Endometrium (tissue), 2 donors: ENCODE data around the gene SPATA21.

Source experiments
- FAIRE-seq: peaks from 2 replicates; lab custom pipeline; 2012; peaks lifted over from hg19 to GRCh38; lab: Jason Lieb, UNC
- donor health status: control.
- donor health status: control.

The SPATA21 gene

DNA sequence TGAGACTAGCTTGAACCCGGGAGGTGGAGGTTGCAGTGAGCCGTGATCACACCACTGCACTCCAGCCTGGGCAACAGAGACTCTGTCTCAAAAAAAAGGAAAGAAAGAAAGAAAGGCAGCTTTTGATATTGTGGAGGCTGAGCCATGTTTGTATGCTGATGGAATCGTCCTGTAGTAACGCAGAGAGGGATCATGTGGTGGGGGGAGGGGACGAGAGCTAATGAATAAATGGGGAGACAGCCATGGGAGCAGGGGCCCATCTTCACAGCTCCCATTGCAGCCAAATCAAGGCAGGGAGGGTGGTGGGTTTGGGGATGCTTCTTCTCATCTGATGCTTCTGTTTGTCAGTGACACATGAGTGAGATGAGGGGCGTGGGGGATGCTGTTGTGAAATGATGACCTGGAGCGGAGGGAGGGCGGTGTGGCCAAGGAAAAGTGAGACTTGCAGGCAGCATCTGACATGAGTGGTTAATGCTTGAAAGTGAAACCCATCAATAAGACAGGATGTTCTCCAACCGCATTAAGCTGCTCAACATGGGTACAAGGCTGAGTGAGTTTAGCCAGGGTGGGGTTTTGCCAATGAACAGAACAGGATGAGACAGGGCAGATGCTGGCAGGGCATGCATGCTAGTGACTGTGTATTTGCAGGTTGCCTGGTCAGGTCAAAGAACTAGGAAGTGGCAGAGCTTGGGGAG is 16.7 kb downstream of the SPATA21 start:
- no peak for FAIRE-seq

DNA sequence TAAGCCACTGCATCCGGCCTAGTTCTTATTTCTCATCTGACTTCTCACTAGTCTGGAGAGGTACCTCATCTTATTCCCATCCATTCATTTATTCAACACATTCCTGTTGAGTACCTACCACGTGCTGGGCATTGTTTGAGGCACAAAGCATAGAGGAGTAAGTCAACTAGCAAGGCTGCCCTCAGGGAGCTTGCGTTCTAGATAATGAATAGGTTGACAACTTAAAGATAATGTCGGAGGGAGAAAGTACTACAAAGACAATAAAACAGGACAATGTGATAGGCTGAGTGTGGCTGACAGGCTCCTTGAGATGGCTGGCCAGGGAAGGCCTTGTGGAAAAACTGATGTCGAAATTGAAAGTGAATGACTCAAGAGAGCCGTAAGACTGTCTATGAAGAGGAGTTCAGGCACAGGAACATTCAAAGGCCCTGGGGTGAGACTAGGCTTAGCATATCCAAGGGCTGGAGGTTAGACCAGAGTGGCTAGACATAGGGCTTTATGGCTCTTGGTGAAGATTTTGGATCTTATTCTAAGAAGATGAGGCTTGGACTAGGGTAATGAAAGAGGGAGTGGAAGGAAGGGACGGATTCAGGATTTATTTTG is 18.3 kb downstream of the SPATA21 start:
- no peak for FAIRE-seq

GRCh38 chr1:16413191-16413590 is 24.0 kb downstream of the SPATA21 start:
- no peak for FAIRE-seq

GRCh38 chr1:16410803-16411202 is 26.4 kb downstream of the SPATA21 start:
- no peak for FAIRE-seq

DNA sequence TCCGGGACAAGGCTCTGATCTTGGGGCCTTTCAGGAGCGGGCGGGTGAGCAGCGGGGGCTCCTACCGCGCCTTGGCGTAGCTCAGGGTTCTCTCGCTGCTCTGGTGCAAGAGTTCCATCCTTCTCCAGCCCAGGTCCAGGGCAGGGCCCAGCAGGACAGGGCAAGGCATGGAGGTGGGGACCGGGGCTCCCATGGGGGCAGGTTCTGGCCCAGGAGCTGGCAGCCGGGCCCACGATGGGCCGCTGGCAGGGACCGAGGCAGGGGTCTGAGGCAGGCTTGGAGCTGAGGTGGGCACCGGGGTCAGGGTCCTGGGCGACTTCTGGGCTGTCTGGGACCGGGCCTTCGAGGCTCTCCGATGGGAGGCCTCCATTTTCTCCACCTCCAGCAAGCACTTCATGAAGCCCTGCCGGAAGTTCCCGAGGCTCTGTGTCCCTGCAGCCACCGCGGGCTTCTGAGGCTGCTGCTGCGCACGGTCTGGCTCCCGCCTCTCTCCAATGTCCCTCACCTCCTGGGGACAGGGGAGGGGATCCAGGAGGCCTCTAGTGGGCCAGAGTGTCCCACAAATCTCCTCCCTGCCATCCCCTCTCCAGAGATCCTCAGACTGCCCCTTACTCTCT is 27.6 kb downstream of the SPATA21 start:
- FAIRE-seq, result no peak

DNA sequence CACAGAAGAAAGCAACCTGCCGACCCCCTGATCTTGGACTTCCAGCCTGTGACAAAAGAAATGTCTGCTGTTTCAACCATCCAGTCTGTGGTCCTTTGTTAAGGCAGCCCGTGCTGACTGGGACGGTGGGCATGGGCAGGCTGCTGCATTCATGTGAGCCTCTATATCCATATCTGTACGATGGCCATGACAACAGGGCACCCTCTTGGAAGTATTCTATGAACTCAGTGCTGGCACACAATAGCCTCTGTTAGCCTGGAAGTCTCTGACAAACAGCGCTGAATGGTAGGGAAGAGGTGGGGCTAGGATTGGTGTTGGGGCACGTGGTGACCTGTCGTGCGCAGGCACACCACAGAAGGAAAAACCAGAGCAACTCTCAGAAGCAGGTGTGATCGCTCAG is 30.4 kb downstream of the SPATA21 start:
- no peak for FAIRE-seq

DNA sequence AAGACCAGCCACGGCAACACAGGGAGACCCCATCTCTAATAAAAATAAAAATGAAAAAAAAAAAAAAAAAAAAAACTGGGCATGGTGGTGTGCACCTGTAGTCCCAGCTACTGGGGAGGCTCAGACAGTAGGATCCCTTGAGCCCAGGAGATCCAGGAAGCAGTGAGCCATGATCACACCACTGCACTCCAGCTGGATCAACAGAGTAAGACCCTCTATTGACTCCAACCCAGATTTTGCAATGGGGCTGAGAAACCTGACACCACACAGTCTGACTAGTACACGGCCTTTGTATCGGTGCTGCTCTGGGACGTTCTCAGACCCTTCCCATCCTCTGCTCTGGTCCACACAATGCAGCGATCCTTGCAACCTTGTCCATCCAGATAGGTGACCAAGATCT is 31.8 kb downstream of the SPATA21 start:
- no peak for FAIRE-seq

- FAIRE-seq, result no peak
These were observed 34.5 kb downstream of the SPATA21 start for GRCh38 chr1:16402742-16403141.

GRCh38 chr1:16398371-16398953 is 38.8 kb downstream of the SPATA21 start:
- no peak for FAIRE-seq

GRCh38 chr1:16397120-16397519 is 40.1 kb downstream of the SPATA21 start:
- FAIRE-seq, result no peak

DNA sequence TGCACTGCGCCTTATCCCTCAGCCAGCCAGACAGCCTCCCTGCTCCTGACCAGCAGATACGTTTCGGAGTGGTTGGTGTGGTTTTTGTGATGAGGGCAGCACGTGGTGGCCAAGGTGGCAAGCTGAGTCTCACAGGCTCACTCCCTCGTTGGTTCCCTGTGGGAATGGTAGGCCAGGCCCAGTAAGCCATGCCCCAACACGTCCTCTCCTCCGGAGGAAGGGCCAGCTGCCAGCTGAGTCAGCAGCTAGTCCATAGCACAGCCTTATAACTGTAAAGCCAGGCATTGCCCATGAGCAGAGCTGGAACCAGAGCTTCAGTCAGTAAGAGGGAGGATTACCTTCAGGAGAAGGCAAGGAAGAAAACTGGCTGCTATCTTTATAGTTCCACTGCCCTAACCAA is 40.6 kb downstream of the SPATA21 start:
- no peak for FAIRE-seq

DNA sequence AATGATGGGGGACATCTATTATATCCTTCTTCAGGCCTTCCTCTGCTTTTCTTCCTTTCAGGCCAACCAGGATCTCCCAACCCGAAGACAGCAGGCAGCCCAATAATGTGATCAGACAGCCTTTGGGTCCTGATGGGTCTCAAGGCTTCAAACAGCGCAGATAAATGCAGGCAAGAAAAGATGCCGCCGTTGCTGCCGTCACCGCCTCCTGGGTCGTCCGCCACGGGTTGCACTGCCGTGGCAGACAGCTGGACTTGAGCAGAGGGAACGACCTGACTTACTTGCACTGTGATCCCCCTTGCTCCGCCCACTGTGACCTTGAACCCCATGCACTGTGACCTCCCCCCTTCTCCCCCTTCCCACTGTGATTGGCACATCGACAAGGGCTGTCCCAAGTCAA is 42.2 kb downstream of the SPATA21 start:
- no peak for FAIRE-seq

DNA sequence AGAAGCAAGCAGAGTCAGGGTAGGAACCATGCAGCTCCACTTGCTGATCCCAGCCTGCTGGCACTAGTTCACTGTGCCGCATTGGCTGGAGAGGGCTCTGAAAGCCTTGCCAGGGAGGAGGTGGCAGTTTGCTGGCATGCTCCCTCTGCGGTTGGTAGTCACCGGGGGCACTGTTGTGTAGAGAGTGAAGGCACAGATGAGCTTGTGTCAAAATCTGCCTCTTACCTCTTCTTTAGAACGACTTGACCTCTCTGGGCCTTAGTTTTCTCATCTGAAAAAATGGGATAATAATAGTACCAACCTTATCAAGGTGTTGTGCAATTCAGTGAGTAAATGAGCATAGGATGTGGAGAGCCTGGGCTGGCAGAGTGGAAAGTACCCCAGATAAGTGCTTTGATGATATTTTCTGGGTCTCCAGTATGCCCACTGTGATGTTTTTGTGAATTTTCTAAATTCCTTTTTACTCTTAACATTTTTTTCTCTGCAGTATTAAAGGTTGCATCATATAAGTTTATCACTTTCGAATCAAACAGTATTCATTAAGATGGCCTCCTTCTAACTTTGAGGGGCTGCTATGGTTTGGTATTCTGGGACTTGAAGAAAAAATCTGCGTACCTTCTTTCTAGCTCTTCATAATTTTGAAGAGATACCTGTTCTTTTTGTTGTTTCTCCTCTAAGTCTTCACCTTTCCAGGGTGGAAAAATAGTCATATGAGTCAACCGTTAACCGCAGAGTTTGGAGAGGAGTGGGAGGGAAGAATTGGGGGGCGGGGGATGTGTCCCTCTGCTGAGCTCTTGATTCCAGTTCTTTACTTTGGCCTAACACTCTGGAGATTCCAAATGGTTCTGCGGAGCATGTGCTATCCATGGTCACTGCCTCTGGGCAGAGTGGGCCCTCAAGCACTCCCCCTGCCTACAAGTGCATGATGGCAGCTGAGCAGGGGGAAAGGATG is 43.4 kb downstream of the SPATA21 start:
- no peak for FAIRE-seq

DNA sequence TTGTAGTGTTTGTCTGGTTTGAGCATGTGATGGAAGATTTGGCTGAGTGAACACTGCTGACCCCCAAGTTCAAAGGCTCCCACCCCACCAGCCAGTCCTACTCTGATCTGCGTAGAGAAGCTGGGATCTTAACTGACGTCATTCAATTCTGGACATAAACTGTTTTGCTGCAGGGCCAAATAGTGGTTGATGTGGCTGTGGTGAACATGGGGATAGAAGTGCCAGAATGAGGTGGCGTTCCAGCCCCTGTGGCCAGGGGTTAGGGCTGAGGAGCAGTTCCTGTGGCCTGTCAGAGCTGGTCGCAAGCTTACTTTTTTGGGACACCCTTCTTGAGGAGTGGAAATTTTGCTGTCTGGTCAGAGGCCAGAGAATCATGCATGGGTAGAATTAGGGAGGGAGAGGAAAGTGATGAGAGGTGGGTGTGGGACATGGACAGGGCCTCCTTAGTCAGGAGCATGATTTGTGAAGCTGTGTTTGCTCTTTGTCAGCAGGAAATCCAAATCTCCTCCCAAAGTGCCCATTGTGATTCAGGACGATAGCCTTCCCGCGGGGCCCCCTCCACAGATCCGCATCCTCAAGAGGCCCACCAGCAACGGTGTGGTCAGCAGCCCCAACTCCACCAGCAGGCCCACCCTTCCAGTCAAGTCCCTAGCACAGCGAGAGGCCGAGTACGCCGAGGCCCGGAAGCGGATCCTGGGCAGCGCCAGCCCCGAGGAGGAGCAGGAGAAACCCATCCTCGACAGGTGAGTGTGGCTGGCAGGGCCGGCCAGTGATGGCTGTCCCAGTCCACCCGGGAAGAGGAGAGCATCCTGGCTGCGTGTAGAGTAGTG is 44.3 kb downstream of the SPATA21 start:
- FAIRE-seq, result no peak

DNA sequence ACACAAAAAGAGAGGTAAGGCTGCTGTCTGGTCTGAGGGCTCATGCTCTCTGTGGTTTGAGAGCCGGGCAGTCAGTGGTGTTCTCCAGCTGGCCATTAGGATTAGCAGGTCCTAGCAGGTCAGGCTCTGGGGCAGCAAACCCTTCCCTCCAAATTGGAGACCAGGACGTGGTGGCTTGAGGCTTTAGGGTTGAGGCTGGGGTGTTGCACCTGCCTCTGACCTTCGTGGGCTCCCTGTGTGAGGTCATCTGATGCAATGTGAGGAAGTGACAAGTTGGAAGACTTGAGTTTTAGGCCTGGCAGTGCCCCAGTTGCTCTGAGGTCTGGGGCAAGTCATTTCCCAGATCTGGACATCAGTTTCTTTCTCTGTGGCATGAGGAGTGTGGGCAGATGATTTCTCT is 45.8 kb downstream of the SPATA21 start:
- no peak for FAIRE-seq

GRCh38 chr1:16387201-16388188 is 49.7 kb downstream of the SPATA21 start:
- FAIRE-seq, result no peak

DNA sequence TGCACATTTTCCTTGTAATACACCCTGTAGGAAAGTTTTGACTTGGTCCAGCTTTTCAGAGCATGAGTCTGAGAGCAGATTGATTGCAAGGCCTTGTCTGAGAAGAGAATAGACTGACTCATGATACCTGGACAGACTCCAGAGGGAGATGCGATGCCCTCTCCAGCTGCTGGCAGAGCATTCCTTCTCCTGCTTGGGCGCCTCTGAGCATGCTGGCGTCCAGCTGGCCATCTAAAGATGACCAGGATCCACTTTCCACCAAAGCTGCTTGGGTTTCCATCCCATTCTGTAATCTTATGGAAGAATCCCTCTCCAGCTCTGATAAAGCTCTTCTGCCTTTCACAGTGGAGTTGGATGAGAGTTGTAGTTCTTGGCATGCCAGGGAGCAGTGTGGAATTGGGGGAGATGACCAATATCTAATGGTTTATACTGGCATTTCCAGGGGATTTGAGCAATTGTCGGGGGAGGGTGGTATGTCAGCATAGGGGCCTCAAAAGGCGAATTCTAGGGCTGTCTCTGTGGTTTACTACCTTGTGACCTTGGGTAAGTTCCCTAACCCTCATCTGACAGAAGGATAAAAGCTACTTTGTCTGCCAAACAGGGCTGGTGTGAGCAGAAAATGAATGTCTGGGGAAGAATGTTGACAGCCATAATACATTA is 50.6 kb downstream of the SPATA21 start:
- FAIRE-seq, result no peak

DNA sequence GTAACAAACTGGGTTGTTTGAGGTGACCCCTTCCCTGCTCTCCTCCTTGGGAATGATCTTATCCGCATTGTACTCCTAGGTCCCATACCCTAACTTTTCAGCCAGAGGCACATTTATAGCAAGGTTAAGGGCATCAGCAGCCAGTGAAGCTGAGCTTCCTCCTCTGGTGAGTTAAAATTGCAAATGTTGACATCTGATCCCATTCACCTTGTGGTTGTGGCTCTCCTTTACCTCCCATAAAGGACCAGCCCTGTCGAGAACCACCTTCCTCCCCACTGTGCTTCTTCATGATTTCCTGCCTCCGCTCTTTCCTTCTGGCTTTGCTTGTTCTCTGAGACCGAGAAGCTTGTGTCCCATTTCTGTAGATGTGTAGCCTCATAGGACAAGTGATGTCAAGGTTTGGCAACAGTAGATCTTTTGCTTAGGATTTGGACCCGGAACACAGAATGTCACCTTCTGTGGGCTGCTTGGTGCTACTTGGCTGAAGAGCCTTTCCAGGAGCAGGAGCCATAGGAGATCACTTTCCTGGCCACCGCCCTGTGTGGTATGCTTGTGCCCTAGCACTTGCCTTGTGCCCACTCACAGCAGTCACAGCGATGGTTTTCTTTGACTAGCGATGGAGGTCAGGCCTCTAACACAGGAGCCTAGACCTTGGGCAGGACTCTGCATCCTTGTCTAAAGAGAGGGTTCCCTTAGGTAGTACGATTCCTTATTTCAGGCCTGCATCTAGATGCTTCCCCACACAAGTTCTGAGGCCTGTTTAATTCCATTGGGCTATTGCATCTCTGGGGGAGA is 51.4 kb downstream of the SPATA21 start:
- FAIRE-seq, result no peak

DNA sequence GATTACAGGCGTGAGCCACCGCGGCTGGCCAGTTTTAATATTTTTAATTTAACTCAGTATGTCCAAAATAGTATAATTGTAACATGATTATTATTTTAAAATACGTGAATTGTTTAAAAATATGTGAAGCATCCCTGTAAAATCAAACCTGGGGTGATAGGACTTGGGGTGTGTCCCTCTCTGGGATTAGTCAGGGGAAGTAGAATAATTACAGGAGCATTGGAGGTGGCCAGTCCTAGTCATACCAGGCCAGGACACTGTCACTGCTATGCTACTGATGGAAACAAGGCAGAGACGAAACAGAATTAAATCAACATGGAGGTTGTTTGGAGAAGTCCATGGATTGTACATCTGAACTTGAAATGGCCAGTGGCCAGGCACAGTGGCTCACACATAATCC is 53.3 kb downstream of the SPATA21 start:
- no peak for FAIRE-seq
